ENCODE results near the gene ACAP3.

GRCh38 chr1:1300352-1300739, 7.4 kb downstream of the ACAP3 start:
- TF ChIP-seq CTCF (conservative IDR thresholded peaks at IDR 0.05; ENCODE audit: low read length) (0 out of 2 replicates have a peak, but pooled peaks have one; percentile 16), EZH2phosphoT487 (IDR thresholded peaks at IDR 0.05; ENCODE audit: borderline replicate concordance) (no peak)

Data from Loucy (cell line).